Fibroblast of lung (primary cell): Measurements from ENCODE around the gene GPC5. TPM values are rescaled to one million over a fixed set of nuclear protein-coding genes. Genes with fewer than 3 reads are reported as not detected.
"Not testable (repeated sequence)": the region's sequence is repeated elsewhere in the genome, so short reads cannot be mapped to it uniquely, and the experiment has no call there.

Experiments used
- DNase-seq, 2 donors: peaks; one replicate each; pipeline versions ENCODE4 v3.0.0 to v3.0.0-alpha.2; 2010; ENCODE audit warnings: low read depth in 2 of 2
- H2AFZ ChIP-seq: 2 replicates; pipeline ENCODE4 v1.5.1; 2012; ENCODE audit warnings: low read length, control low read depth, inconsistent platforms
- H3K27ac ChIP-seq: 2 replicates; pipeline ENCODE4 v1.5.1; 2011; ENCODE audit warnings: low read length, control low read depth; ENCODE audit not compliant: insufficient read depth
- H3K27me3 ChIP-seq: 2 replicates; pipeline ENCODE4 v1.5.1; 2011; ENCODE audit warnings: mild to moderate bottlenecking, low read length; ENCODE audit not compliant: control insufficient read depth, insufficient read depth
- H3K36me3 ChIP-seq: 2 replicates; pipeline ENCODE4 v1.5.1; 2011; ENCODE audit warnings: low read length; ENCODE audit not compliant: control insufficient read depth, insufficient read depth
- H3K4me1 ChIP-seq: 2 replicates; pipeline ENCODE4 v1.5.1; 2011; ENCODE audit warnings: low read length; ENCODE audit not compliant: control insufficient read depth, insufficient read depth; ENCODE audit errors: extremely low read depth
- H3K4me2 ChIP-seq: 2 replicates; pipeline ENCODE4 v1.5.1; 2011; ENCODE audit warnings: low read length, control low read depth; ENCODE audit not compliant: insufficient read depth; ENCODE audit errors: extremely low read depth
- H3K4me3 ChIP-seq, 4 experiments: fragments of 200-600 bp in 1 of 4; sonication (generic) in 1 of 4; replicated peaks in 1 of 4; 2 replicates each; pipeline ENCODE4 v1.5.1; 2011 to 2016; ENCODE audit warnings: low read length in 4 of 4, low read depth in 3 of 4, mild to moderate bottlenecking in 3 of 4, control low read depth in 2 of 4, inconsistent platforms in 1 of 4, mixed read lengths in 1 of 4; ENCODE audit not compliant: insufficient read depth in 1 of 4; ENCODE audit errors: control extremely low read depth in 1 of 4
- H3K79me2 ChIP-seq: 2 replicates; pipeline ENCODE4 v1.5.1; 2012; ENCODE audit warnings: mild to moderate bottlenecking, low read length, inconsistent platforms; ENCODE audit not compliant: control insufficient read depth, insufficient read depth
- H3K9ac ChIP-seq: 2 replicates; pipeline ENCODE4 v1.5.1; 2011; ENCODE audit warnings: mild to moderate bottlenecking, low read length, control low read depth; ENCODE audit not compliant: insufficient read depth
- H3K9me3 ChIP-seq: 2 replicates; pipeline ENCODE4 v1.5.1; 2012; ENCODE audit warnings: low read depth, low read length; ENCODE audit not compliant: control insufficient read depth, insufficient read depth
- H4K20me1 ChIP-seq: 2 replicates; pipeline ENCODE4 v1.5.1; 2011; ENCODE audit warnings: low read length; ENCODE audit not compliant: control insufficient read depth, insufficient read depth; ENCODE audit errors: extremely low read depth
- EZH2 ChIP-seq: IDR thresholded peaks from 2 replicates; pipeline ENCODE4 v1.5.1; 2012; ENCODE audit warnings: low read length, control low read depth, mild to moderate bottlenecking; ENCODE audit errors: missing control alignments
- polyA plus RNA-seq, 2 donors: library from polyadenylated mRNA; depleted of rRNA in 1 of 2; stranded (reverse) in 1 of 2; unstranded in 1 of 2; fragments of >200 nt; gene quantifications; 2 replicates each; pipeline ENCODE4 v1.2.1, GENCODE V29; 2011 to 2012; ENCODE audit warnings: missing spikeins in 1 of 2
- total RNA-seq: library from RNA; depleted of rRNA; stranded (reverse); fragments of >200 nt; gene quantifications from 2 replicates; pipeline ENCODE4 v1.2.1, GENCODE V29; 2014
- TF ChIP-seq, protein P1 (sequence below), 2 donors: IDR thresholded peaks in 1 of 2; conservative IDR thresholded peaks in 1 of 2; 1 replicate in 1 of 2; 2 replicates in 1 of 2; pipeline ENCODE4 v1.5.1; 2011 to 2012; ENCODE audit warnings: low read length in 2 of 2, control low read depth in 1 of 2, inconsistent platforms in 1 of 2, low read depth in 1 of 2, mild to moderate bottlenecking in 1 of 2

GPC5 gene
- total and polyA plus RNA-seq, 2 donors (not counting 1 experiment from before 2014, with no cell fraction given), result 0.17 TPM; not detected in 1

GRCh38 chr13:91776611-91777193, 378.3 kb downstream of the GPC5 start:
- TF ChIP-seq, protein P1, sequence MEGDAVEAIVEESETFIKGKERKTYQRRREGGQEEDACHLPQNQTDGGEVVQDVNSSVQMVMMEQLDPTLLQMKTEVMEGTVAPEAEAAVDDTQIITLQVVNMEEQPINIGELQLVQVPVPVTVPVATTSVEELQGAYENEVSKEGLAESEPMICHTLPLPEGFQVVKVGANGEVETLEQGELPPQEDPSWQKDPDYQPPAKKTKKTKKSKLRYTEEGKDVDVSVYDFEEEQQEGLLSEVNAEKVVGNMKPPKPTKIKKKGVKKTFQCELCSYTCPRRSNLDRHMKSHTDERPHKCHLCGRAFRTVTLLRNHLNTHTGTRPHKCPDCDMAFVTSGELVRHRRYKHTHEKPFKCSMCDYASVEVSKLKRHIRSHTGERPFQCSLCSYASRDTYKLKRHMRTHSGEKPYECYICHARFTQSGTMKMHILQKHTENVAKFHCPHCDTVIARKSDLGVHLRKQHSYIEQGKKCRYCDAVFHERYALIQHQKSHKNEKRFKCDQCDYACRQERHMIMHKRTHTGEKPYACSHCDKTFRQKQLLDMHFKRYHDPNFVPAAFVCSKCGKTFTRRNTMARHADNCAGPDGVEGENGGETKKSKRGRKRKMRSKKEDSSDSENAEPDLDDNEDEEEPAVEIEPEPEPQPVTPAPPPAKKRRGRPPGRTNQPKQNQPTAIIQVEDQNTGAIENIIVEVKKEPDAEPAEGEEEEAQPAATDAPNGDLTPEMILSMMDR (conservative IDR thresholded peaks at IDR 0.05 in 1 of 2, IDR thresholded peaks at IDR 0.05 in 1 of 2; ENCODE audit: low read depth in 1 of 2, low read length in 2 of 2), result no peak
- no peak for TF ChIP-seq EZH2
- H3K79me2 ChIP-seq, result no peaks in the 10 kb centered on the region
- H3K36me3 ChIP-seq, result no peaks in the 10 kb centered on the region
- H3K4me3 ChIP-seq, result no peak overlapping the region
- no peaks in the 10 kb centered on the region for H4K20me1 ChIP-seq
- H3K9me3 ChIP-seq, result no peaks in the 10 kb centered on the region
- H2AFZ ChIP-seq, result no peak overlapping the region
- no peak overlapping the region for H3K9ac ChIP-seq
- H3K27me3 ChIP-seq, result no peaks in the 10 kb centered on the region
- no peak overlapping the region for H3K27ac ChIP-seq
- no peak for DNase-seq
- no peaks in the 10 kb centered on the region for H3K4me1 ChIP-seq
- no peak overlapping the region for H3K4me2 ChIP-seq

DNA sequence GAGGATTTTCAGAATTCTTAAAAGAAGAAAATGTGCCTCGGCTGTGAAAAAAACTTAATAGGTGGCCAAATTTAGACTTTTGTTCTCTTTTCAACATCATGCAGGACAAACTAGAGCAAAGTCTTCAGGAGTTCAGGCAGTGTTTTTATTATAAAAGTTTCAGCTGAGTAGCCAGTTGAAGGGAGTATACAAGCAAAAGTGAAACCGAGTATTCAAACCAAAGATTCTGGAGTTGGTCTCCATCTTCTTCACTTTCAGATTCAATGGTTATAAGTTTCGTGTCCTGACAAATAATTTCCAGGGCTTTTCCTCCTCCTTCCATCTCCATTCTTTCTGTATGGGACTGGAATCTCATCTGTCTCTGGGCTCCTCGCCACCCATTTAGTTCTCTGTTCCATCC, 379.7 kb downstream of the GPC5 start:
- TF ChIP-seq, protein P1 (conservative IDR thresholded peaks at IDR 0.05 in 1 of 2, IDR thresholded peaks at IDR 0.05 in 1 of 2; ENCODE audit: low read depth in 1 of 2, low read length in 2 of 2), result no peak
- TF ChIP-seq EZH2, result no peak
- Histone ChIP-seq H3K36me3 (no peaks in the 10 kb centered on the region), H3K27me3 (no peaks in the 10 kb centered on the region), H3K4me3 (no peak overlapping the region), H3K4me2 (no peak overlapping the region), H3K9me3 (no peaks in the 10 kb centered on the region), H3K27ac (no peak overlapping the region), H4K20me1 (no peaks in the 10 kb centered on the region), H3K79me2 (no peaks in the 10 kb centered on the region), H3K4me1 (no peaks in the 10 kb centered on the region), H3K9ac (no peak overlapping the region), H2AFZ (no peak overlapping the region)
- DNase-seq, result no peak

DNA sequence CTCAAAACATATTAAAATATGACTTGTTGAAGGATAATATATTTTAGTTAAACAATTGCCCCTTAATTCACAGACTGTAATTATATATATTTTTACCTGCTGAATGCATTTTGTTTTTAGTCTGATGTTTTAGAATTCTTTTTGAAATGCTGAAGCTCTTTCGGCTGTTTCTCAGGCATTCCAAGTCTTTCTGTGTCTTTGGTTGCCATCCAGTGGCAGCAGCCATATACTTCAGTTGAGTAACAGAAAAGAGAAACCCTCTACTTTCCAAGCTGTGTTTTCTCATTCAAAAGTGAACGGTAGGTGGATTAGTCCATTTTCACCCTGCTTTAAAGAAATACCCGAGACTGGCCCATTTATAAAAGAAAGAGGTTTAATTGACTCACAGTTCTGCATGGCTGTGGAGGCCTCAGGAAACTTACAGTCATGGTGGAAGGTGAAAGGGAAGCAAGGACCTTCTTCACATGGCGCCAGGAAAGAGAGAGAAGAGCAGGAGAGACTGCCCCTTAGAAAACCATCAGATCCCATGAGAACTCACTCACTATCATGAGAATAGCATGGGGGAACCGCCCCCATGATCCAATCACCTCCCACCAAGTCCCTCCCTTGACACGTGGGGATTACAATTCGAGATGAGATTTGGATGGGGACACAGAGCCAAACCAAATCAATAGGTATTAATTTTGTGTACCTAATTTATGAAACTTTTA, 383.7 kb downstream of the GPC5 start:
- DNase-seq, result peak in 1 of 2 donors; percentile 30

More for the DNA sequence above, 383.7 kb downstream of the GPC5 start:
- H3K79me2 ChIP-seq, H4K20me1 ChIP-seq, H3K27ac ChIP-seq, H3K27me3 ChIP-seq, H3K9ac ChIP-seq, H3K4me2 ChIP-seq, H3K4me1 ChIP-seq, H3K36me3 ChIP-seq, H3K4me3 ChIP-seq, H2AFZ ChIP-seq, H3K9me3 ChIP-seq: not testable (repeated sequence)
- TF ChIP-seq, protein P1 (conservative IDR thresholded peaks at IDR 0.05 in 1 of 2, IDR thresholded peaks at IDR 0.05 in 1 of 2; ENCODE audit: low read depth in 1 of 2, low read length in 2 of 2), result peak in 1 of 2 donors; percentile 40
